WI38 (cell line): ENCODE measurements around the gene STX5.

Experiments
- H3K4me3 ChIP-seq: 2 replicates; pipeline ENCODE4 v1.5.1; 2011; ENCODE audit warnings: low read depth, mild to moderate bottlenecking, control low read depth, low read length
- TF ChIP-seq, protein P1 (sequence below): IDR thresholded peaks from 2 replicates; pipeline ENCODE4 v1.5.1; 2012; ENCODE audit warnings: low read depth, mild to moderate bottlenecking, control low read depth, low read length

The STX5 gene, protein sequence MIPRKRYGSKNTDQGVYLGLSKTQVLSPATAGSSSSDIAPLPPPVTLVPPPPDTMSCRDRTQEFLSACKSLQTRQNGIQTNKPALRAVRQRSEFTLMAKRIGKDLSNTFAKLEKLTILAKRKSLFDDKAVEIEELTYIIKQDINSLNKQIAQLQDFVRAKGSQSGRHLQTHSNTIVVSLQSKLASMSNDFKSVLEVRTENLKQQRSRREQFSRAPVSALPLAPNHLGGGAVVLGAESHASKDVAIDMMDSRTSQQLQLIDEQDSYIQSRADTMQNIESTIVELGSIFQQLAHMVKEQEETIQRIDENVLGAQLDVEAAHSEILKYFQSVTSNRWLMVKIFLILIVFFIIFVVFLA

DNA sequence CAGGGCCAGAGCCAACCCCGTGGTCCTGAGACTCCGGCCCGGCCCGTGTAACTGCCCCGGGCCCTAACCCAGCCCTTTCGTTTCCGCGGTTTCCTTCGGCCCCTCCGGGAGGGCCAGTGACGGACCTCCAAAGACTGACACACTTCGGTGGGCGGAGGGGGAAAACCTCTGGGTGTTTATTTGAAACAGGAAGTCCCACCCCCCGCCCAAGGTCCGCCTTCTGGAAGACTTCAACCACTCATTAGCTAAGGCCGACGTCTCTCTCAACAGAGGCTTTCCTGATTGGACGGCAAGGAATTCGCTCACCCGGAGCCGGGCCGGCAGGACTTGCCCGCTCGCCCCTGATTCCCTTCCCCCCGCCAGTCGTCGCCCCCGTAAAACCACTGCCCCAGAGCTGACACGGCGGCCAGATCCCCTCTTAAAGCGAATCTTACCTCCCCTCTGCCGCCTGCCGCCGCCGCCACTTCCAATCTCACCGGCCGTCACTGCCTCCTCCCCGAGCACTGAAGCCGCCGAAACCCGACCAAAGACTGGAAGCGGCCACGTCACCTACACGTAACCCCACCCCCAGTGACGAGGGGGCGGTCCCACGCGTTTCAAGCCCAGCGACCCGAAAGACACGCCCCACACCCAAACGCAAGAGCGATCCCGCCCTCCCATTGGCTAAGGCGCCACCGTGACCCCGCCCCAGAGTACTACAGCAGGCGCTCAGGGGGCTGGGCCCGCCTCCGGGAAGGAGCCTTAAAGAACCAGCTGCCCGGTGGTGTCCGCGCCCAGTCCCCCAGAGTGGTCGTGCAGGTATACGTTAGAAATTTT, at the start of gene STX5:
STX5 (minus strand) TSS at position 532 of the 816 bp plus-strand sequence. CDS start 808 bp downstream, outside the sequence.
- TF ChIP-seq, protein P1, sequence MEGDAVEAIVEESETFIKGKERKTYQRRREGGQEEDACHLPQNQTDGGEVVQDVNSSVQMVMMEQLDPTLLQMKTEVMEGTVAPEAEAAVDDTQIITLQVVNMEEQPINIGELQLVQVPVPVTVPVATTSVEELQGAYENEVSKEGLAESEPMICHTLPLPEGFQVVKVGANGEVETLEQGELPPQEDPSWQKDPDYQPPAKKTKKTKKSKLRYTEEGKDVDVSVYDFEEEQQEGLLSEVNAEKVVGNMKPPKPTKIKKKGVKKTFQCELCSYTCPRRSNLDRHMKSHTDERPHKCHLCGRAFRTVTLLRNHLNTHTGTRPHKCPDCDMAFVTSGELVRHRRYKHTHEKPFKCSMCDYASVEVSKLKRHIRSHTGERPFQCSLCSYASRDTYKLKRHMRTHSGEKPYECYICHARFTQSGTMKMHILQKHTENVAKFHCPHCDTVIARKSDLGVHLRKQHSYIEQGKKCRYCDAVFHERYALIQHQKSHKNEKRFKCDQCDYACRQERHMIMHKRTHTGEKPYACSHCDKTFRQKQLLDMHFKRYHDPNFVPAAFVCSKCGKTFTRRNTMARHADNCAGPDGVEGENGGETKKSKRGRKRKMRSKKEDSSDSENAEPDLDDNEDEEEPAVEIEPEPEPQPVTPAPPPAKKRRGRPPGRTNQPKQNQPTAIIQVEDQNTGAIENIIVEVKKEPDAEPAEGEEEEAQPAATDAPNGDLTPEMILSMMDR, result no peak
- H3K4me3 ChIP-seq, result peak within 1 kb of the TSS; percentile 82

DNA sequence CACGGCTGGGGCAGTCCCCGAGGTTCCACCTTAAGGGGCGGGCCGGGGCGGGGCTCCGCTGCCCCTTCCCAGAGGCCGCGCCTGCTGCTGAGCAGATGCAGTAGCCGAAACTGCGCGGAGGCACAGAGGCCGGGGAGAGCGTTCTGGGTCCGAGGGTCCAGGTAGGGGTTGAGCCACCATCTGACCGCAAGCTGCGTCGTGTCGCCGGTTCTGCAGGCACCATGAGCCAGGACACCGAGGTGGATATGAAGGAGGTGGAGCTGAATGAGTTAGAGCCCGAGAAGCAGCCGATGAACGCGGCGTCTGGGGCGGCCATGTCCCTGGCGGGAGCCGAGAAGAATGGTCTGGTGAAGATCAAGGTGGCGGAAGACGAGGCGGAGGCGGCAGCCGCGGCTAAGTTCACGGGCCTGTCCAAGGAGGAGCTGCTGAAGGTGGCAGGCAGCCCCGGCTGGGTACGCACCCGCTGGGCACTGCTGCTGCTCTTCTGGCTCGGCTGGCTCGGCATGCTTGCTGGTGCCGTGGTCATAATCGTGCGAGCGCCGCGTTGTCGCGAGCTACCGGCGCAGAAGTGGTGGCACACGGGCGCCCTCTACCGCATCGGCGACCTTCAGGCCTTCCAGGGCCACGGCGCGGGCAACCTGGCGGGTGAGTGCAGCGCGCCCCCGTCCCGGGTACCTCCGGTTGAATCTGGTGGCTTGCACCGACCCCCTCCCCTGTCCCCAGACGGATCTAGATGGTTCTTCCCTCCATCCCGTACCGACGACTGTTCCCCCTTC, 49.1 kb upstream of the STX5 start, which contains the start of gene SLC3A2:
SLC3A2 (plus strand) TSS at position 94 of the 776 bp plus-strand sequence; CDS start at position 222, 128 bp downstream.
- TF ChIP-seq, protein P1, result peak; percentile 40; the same call in 1 of the 2 replicates
- peak within 1 kb of the TSS; percentile 98 for H3K4me3 ChIP-seq

DNA sequence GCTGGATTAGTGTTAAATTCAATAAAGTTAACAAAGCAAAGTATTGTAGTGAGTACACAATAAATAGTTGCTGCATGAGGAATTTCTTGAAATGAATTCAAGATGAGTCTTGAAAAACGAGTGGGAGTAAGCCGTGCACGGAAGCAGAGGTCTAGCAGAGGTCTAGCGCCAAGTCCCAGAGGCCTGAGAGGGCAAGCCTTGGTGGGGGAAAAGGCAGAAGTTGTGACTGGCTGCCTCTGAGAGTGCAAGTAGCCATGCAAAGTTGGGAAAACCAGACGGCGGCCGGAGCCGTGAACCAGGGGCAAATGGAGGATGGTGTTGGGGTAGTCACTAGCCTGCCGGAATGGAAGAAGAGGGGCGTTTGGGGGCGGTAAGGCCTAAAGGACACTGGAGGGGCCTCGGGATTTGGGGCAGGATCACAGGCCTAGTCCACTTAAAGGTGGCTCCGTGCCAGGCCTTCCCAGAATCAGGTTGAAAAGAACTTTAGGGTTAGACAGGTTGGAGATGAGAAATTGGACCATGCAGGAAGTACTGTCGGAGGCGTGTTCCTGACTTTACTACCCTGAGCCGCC, 48.5 kb upstream of the STX5 start:
- TF ChIP-seq, protein P1, result no peak
- H3K4me3 ChIP-seq, result peak overlapping the region; percentile 98

DNA sequence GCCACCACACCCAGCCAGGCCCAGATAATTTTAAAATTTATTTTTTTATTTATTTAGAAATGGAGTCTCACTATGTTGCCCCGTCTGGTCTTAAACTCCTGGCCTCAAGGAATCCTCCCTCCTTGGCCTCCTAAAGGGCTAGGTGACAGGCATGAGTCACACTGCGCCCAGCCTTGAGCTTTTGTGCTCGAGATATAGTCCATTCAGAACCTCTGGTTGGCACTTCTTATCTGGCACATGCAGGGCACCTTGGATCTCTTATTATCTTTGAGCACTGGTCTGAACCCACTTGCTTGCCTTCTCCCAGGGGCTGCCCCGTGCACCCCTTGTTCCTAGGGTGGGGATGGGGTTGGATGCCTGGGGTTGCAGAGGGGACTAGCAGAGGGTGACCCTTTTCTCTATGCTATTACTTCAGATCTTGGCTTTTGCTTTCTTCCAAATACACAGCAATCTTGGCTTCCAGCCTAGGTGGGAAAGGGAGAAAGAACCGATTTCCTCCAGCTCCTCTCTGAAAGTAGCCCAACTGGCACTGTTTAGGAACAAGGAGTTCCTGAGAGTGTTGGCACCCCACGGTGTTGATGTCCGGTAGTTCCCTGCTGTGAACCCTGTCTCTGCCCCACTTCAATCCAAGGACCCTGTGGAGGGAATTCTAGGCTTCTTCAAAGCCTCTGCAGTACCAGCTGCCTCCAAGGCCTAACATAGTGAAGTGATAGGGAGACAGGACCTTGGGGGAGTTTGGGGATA, 47.6 kb upstream of the STX5 start:
- H3K4me3 ChIP-seq, result peak overlapping the region; percentile 98
- TF ChIP-seq, protein P1, result no peak

DNA sequence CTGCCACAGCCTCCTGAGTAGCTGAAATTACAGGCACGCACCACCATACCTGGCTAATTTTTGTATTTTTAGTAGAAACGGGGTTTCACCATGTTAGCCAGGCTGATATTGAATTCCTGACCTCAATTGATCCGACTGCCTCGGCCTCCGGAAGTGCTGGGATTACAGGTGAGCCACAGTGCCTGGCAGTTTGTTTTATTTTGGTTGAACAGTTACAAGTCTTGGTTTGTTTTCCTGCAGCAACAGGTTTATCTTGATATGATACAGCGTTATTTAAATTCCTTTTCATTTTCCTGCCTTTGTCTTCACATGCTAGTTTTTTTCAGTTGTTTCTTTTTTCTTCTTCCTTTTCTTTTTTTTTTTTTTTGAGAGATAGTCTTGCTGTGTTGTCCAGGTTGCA, 44.9 kb upstream of the STX5 start:
- TF ChIP-seq, protein P1, result no peak
- no peak overlapping the region for H3K4me3 ChIP-seq
